Spleen (tissue), 11 donors: ENCODE data around the gene PHTF1. TPM values are rescaled to one million over a fixed set of nuclear protein-coding genes. Genes with fewer than 3 reads are reported as not detected.
"Not testable (repeated sequence)": the region's sequence is repeated elsewhere in the genome, so short reads cannot be mapped to it uniquely, and the experiment has no call there.

Experiments
- DNase-seq: peaks from one replicate; pipeline ENCODE4 v3.0.0-alpha.2; 2020
- H3K27ac ChIP-seq, 8 donors: fragments of 200-600 bp; sonication (generic) in 7 of 8; 1 replicate in 4 of 8; 2 replicates in 4 of 8; pipeline versions ENCODE4 v1.5.0 to v1.8.0; 2016 to 2021; ENCODE audit warnings: inconsistent platforms in 4 of 8, mild to moderate bottlenecking in 4 of 8, moderate library complexity in 1 of 8
- H3K27me3 ChIP-seq, 7 donors: fragments of 200-600 bp; sonication (generic) in 6 of 7; replicated peaks in 1 of 7; 1 replicate in 4 of 7; 2 replicates in 3 of 7; pipeline versions ENCODE4 v1.5.0 to v1.8.0; 2016 to 2021; ENCODE audit warnings: inconsistent platforms in 3 of 7, mild to moderate bottlenecking in 1 of 7
- H3K36me3 ChIP-seq, 6 donors: fragments of 200-600 bp; sonication (generic) in 5 of 6; 1 replicate in 4 of 6; 2 replicates in 2 of 6; pipeline versions ENCODE4 v1.5.0 to v1.8.0; 2016 to 2021; ENCODE audit warnings: inconsistent platforms in 2 of 6
- H3K4me1 ChIP-seq, 6 donors: fragments of 200-600 bp; sonication (generic) in 5 of 6; 1 replicate in 3 of 6; 2 replicates in 3 of 6; pipeline versions ENCODE4 v1.5.0 to v1.8.0; 2016 to 2021; ENCODE audit warnings: inconsistent platforms in 3 of 6
- H3K4me3 ChIP-seq, 8 donors: fragments of 200-600 bp; sonication (generic) in 7 of 8; 1 replicate in 4 of 8; 2 replicates in 4 of 8; pipeline versions ENCODE4 v1.5.0 to v1.8.0; 2016 to 2021; ENCODE audit warnings: inconsistent platforms in 4 of 8, mild to moderate bottlenecking in 4 of 8, moderate library complexity in 2 of 8
- H3K9me3 ChIP-seq, 8 donors: fragments of 200-600 bp; sonication (generic) in 7 of 8; 1 replicate in 4 of 8; 2 replicates in 4 of 8; pipeline versions ENCODE4 v1.5.0 to v1.8.0; 2016 to 2021; ENCODE audit warnings: inconsistent platforms in 4 of 8
- CTCF ChIP-seq, 11 experiments: fragments of 200-600 bp in 7 of 11; fragments of 450-650 bp in 4 of 11; sonication (generic) in 4 of 11; IDR thresholded peaks in 8 of 11; conservative IDR thresholded peaks in 3 of 11; 1 replicate in 7 of 11; 2 replicates in 4 of 11; pipeline versions ENCODE4 v1.4.0 to v1.8.0; 2016 to 2021; ENCODE audit warnings: antibody characterized with exemption in 11 of 11, inconsistent platforms in 4 of 11, mild to moderate bottlenecking in 1 of 11
- POLR2A ChIP-seq, 3 donors: fragments of 450-650 bp; IDR thresholded peaks; one replicate each; pipeline ENCODE4 v1.5.1; 2017; ENCODE audit warnings: antibody characterized with exemption in 3 of 3, mild to moderate bottlenecking in 1 of 3
- POLR2AphosphoS5 ChIP-seq, 3 donors: sonication (generic); formaldehyde crosslinking; IDR thresholded peaks; one replicate each; pipeline ENCODE4 v1.5.1; 2017; ENCODE audit warnings: antibody characterized with exemption in 3 of 3
- WGBS, 5 donors: extraction: QIAGEN DNeasy Blood & Tissue Kit in 3 of 5; methylation state at CpG; one replicate each; pipeline versions ENCODE4 v1.1.5 to v1.1.7; 2013 to 2018; 5-methylcytosine and 5-hydroxymethylcytosine counted together
- intact Hi-C: fragments of 100-400 bp; cut with DNase I; formaldehyde crosslinking; loops from one replicate; pipeline ENCODE4 v1.15.0; 2023; ENCODE audit warnings: low total_unique reads
- polyA plus RNA-seq, 3 donors: library from polyadenylated mRNA; stranded (reverse); fragments of 200-250 nt; gene quantifications; one replicate each; pipeline ENCODE4 v1.2.1, GENCODE V29; 2013
- total RNA-seq, 7 donors: library from RNA; depleted of rRNA in 3 of 7; stranded (reverse); fragments of >200 nt in 3 of 7; fragmentation: NEBNext Ultra II Directional in 4 of 7; extraction: Animal tissue kit (Norgen Biotek cat#: 25700) in 4 of 7; gene quantifications; one replicate each; pipeline versions ENCODE4 v1.1.0 to v1.2.1, GENCODE V29; 2016 to 2021
- donor health status: healthy with polysubstance abuse.
- donor health status: DM: no; HTN: no; CAD: no; lungs with moderate emphysema.
- donor health status: DM: no; HTN: no; CAD: no.
- donor health status: Bipolar disorder and iron deficiency.
- donor health status: healthy.
- donor health status: DM: no; HTN: no; CAD: no.
- donor health status: DM: yes; HTN: yes; CAD: no.

The PHTF1 gene
- total and polyA plus RNA-seq, 10 donors: 5.6 to 47.6 (median 20.3) TPM

DNA sequence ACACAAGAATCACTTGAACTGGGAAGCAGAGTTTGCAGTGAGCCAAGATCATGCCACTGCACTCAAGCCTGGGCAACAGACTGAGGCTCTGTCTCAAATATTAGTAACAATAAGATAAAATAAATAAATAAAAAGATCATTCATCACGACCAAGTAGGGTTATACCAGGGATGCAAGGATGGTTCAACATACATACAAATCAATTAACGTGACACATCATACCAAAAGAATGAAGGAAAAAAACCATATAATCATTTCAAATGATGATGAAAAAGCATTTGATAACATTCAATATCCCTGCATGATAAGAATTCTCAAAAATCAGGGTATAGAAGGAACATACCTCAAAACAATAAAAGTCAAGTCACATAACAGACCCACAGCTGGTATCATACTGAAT lies 38.3 kb downstream of the PHTF1 start:
- H3K9me3 ChIP-seq: peaks cover 0 to 35% (median 19%) of the 10 kb centered on the region in 8 donors
- TF ChIP-seq POLR2AphosphoS5 (IDR thresholded peaks at IDR 0.05) (no peak), POLR2A (IDR thresholded peaks at IDR 0.05) (no peak), CTCF (IDR thresholded peaks at IDR 0.05 in 8 of 11, conservative IDR thresholded peaks at IDR 0.05 in 3 of 11) (no peak)
- H3K27ac ChIP-seq: no peak overlapping the region
- peaks cover 0 to 97% (median 33%) of the 10 kb centered on the region in 6 donors for H3K36me3 ChIP-seq
- no peak overlapping the region for H3K4me3 ChIP-seq
- no peaks in the 10 kb centered on the region for H3K4me1 ChIP-seq
- intact Hi-C loops: no loop called here
- DNase-seq: no peak
- WGBS, 5 donors: 93 to 100% (median 98%) methylated on average over 2 of the region's 2 CpGs
- H3K27me3 ChIP-seq: no peaks in the 10 kb centered on the region

DNA sequence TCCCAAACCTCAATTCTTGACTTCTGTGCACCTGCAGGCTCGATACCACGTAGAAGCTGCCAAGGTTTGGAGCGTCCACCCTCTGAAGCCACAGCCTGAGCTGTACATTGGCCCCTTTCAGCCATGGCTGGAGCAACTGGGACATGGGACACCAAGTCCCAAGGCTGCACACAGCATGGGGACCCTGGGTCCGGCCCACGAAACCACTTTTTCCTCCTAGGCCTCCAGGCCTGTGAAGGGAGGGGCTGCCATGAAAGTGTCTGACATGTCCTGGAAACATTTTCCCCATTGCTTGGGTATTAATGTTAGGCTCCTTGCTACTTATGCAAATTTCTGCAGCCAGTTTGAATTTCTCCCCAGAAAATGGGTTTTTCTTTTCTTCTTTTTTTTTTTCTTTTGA lies 40.7 kb downstream of the PHTF1 start:
- H3K4me3 ChIP-seq, H3K27me3 ChIP-seq, H3K4me1 ChIP-seq, H3K27ac ChIP-seq, DNase-seq, intact Hi-C loops: not testable (repeated sequence)
- 97 to 100% (median 98%) methylated on average over 2 to 5 of the region's 5 CpGs for WGBS, 5 donors
- H3K36me3 ChIP-seq: peaks cover 0 to 92% (median 28%) of the 10 kb centered on the region in 6 donors
- H3K9me3 ChIP-seq: peaks cover 0 to 35% (median 19%) of the 10 kb centered on the region in 8 donors

GRCh38 chr1:113717506-113717905 lies 41.8 kb downstream of the PHTF1 start:
- intact Hi-C loops, H3K4me3 ChIP-seq, H3K4me1 ChIP-seq, DNase-seq, H3K27ac ChIP-seq, H3K27me3 ChIP-seq: not testable (repeated sequence)
- peaks cover 0 to 92% (median 28%) of the 10 kb centered on the region in 6 donors for H3K36me3 ChIP-seq
- 92 to 97% (median 95%) methylated on average over 6 of the region's 6 CpGs for WGBS, 5 donors
- H3K9me3 ChIP-seq: peaks cover 0 to 35% (median 19%) of the 10 kb centered on the region in 8 donors

- 96 to 100% (median 97%) methylated on average over 3 of the region's 3 CpGs for WGBS, 5 donors
- no peaks in the 10 kb centered on the region for H3K4me1 ChIP-seq
These were observed 44.5 kb downstream of the PHTF1 start for GRCh38 chr1:113714606-113715269.

More at GRCh38 chr1:113714606-113715269, 44.5 kb downstream of the PHTF1 start:
- Histone ChIP-seq H3K36me3 (peaks cover 0 to 92% (median 29%) of the 10 kb centered on the region in 6 donors), H3K27me3 (no peaks in the 10 kb centered on the region), H3K27ac (no peak overlapping the region), H3K9me3 (peaks cover 0 to 25% (median 19%) of the 10 kb centered on the region in 8 donors), H3K4me3 (no peak overlapping the region)
- intact Hi-C loops: no loop called here
- TF ChIP-seq POLR2A (IDR thresholded peaks at IDR 0.05) (no peak), CTCF (IDR thresholded peaks at IDR 0.05 in 8 of 11, conservative IDR thresholded peaks at IDR 0.05 in 3 of 11) (no peak), POLR2AphosphoS5 (IDR thresholded peaks at IDR 0.05) (no peak)
- DNase-seq: no peak
